GM23338 (cell line): Measurements from ENCODE around the gene MARCHF10. TPM values are rescaled to one million over a fixed set of nuclear protein-coding genes. Genes with fewer than 3 reads are reported as not detected.

Source experiments
- ATAC-seq: fragments of 200-7000 bp; cut with Tn5 transposase; 3 replicates; pipeline ENCODE4 v1.9.1; 2020
- DNase-seq: peaks from one replicate; pipeline ENCODE4 v3.0.0-alpha.2; 2015; ENCODE audit warnings: low spot score
- H2AFZ ChIP-seq: fragments of 200-600 bp; sonication (generic); 2 replicates; pipeline ENCODE4 v1.8.0; 2016; ENCODE audit warnings: antibody characterized with exemption, mild to moderate bottlenecking, moderate library complexity
- H3F3A ChIP-seq: fragments of 200-600 bp; sonication (generic); replicated peaks from 2 replicates; pipeline ENCODE4 v1.8.0; 2017; ENCODE audit warnings: antibody characterized with exemption, mixed run types, low read depth
- H3K27ac ChIP-seq: fragments of 200-600 bp; sonication (generic); 2 replicates; pipeline ENCODE4 v1.6.1; 2016; ENCODE audit warnings: low read depth
- H3K27me3 ChIP-seq: fragments of 200-600 bp; sonication (generic); 2 replicates; pipeline ENCODE4 v1.8.0; 2016; ENCODE audit warnings: mild to moderate bottlenecking, mixed run types, moderate library complexity; ENCODE audit not compliant: insufficient read depth
- H3K36me3 ChIP-seq: fragments of 200-600 bp; sonication (generic); 2 replicates; pipeline ENCODE4 v1.8.0; 2016; ENCODE audit warnings: mild to moderate bottlenecking; ENCODE audit not compliant: insufficient read depth
- H3K4me1 ChIP-seq: fragments of 200-600 bp; sonication (generic); 2 replicates; pipeline ENCODE4 v1.8.0; 2016; ENCODE audit warnings: mild to moderate bottlenecking, moderate library complexity; ENCODE audit not compliant: insufficient read depth
- H3K4me2 ChIP-seq: fragments of 200-600 bp; sonication (generic); 2 replicates; pipeline ENCODE4 v1.7.1; 2017; ENCODE audit warnings: mixed run types
- H3K4me3 ChIP-seq: fragments of 200-600 bp; sonication (generic); 2 replicates; pipeline ENCODE4 v1.6.1; 2016; ENCODE audit warnings: mixed run types
- H3K79me2 ChIP-seq: fragments of 200-600 bp; sonication (generic); replicated peaks from 2 replicates; pipeline ENCODE4 v1.8.0; 2017; ENCODE audit warnings: mild to moderate bottlenecking; ENCODE audit not compliant: insufficient read depth
- H3K9me2 ChIP-seq: fragments of 200-600 bp; sonication (generic); 2 replicates; pipeline ENCODE4 v1.8.0; 2017; ENCODE audit not compliant: insufficient read depth
- H4K20me1 ChIP-seq: fragments of 200-600 bp; sonication (generic); replicated peaks from 2 replicates; pipeline ENCODE4 v1.8.0; 2017; ENCODE audit warnings: mild to moderate bottlenecking; ENCODE audit not compliant: insufficient read depth
- H3K27ac Mint-ChIP-seq: 2 replicates; pipeline ENCODE4 v1.8.0; 2020; ENCODE audit warnings: inconsistent platforms, mild to moderate bottlenecking, moderate library complexity, mixed read lengths
- H3K27me3 Mint-ChIP-seq: 3 replicates; pipeline ENCODE4 v1.8.0; 2022; ENCODE audit warnings: low read depth, mild to moderate bottlenecking, moderate library complexity, mixed read lengths, inconsistent platforms; ENCODE audit not compliant: insufficient read depth, poor library complexity
- H3K36me3 Mint-ChIP-seq: 3 replicates; pipeline ENCODE4 v1.8.0; 2021; ENCODE audit warnings: low read depth, mild to moderate bottlenecking, inconsistent platforms, moderate library complexity, mixed read lengths
- H3K4me1 Mint-ChIP-seq: 3 replicates; pipeline ENCODE4 v1.8.0; 2020; ENCODE audit warnings: mild to moderate bottlenecking, inconsistent platforms, mixed read lengths
- H3K4me3 Mint-ChIP-seq: 3 replicates; pipeline ENCODE4 v1.8.0; 2021; ENCODE audit warnings: moderate library complexity, mild to moderate bottlenecking, inconsistent platforms, mixed read lengths
- H3K9me3 Mint-ChIP-seq: 3 replicates; pipeline ENCODE4 v1.8.0; 2020; ENCODE audit warnings: moderate library complexity, mild to moderate bottlenecking, inconsistent platforms, mixed read lengths
- ETS1 ChIP-seq: IDR thresholded peaks from 2 replicates; pipeline ENCODE4 v1.6.1; 2016; ENCODE audit warnings: antibody characterized with exemption
- EZH2phosphoT487 ChIP-seq: fragments of 200-600 bp; sonication (generic); IDR thresholded peaks from one replicate; pipeline ENCODE4 v1.8.1; 2018; ENCODE audit warnings: antibody characterized with exemption; ENCODE audit not compliant: unreplicated experiment
- JUNB ChIP-seq: IDR thresholded peaks from one replicate; pipeline ENCODE4 v1.6.1; 2016; ENCODE audit warnings: antibody characterized with exemption; ENCODE audit not compliant: unreplicated experiment
- NANOG ChIP-seq: IDR thresholded peaks from 2 replicates; pipeline ENCODE4 v1.6.1; 2016; ENCODE audit warnings: antibody characterized with exemption, borderline replicate concordance
- REST ChIP-seq: IDR thresholded peaks from one replicate; pipeline ENCODE4 v1.6.1; 2018; ENCODE audit warnings: antibody characterized with exemption; ENCODE audit not compliant: unreplicated experiment
- STAT1 ChIP-seq: IDR thresholded peaks from one replicate; pipeline ENCODE4 v1.6.1; 2016; ENCODE audit warnings: antibody characterized with exemption; ENCODE audit not compliant: unreplicated experiment
- ZNF114 ChIP-seq: fragments of 250-450 bp; sonication (Bioruptor Pico); IDR thresholded peaks from 2 replicates; pipeline ENCODE4 v1.5.0; 2020; ENCODE audit warnings: mild to moderate bottlenecking, moderate library complexity
- ZNF331 ChIP-seq: fragments of 250-450 bp; sonication (Bioruptor Pico); IDR thresholded peaks from 2 replicates; pipeline ENCODE4 v1.5.0; 2020; ENCODE audit warnings: low read depth, mild to moderate bottlenecking, moderate library complexity
- polyA plus RNA-seq: library from polyadenylated mRNA; unstranded; fragments of >200 nt; fragmentation: Nextera tagmentation; extraction: Ambion mirVana; gene quantifications from 2 replicates; pipeline ENCODE4 v1.2.1, GENCODE V29; 2016
- total RNA-seq: library from RNA; depleted of rRNA; stranded (reverse); fragments of >200 nt; shearing (Covaris generic); gene quantifications from 2 replicates; pipeline ENCODE4 v1.2.3, GENCODE V29; 2014
- TF ChIP-seq, protein P1 (sequence below): fragments of 250-450 bp; sonication (Bioruptor Pico); IDR thresholded peaks from 2 replicates; pipeline ENCODE4 v1.5.0; 2020; ENCODE audit warnings: mild to moderate bottlenecking, moderate library complexity

Gene MARCHF10
- total and polyA plus RNA-seq, 2 experiments from 2014 or later = 0.50 TPM; not detected in 1

DNA sequence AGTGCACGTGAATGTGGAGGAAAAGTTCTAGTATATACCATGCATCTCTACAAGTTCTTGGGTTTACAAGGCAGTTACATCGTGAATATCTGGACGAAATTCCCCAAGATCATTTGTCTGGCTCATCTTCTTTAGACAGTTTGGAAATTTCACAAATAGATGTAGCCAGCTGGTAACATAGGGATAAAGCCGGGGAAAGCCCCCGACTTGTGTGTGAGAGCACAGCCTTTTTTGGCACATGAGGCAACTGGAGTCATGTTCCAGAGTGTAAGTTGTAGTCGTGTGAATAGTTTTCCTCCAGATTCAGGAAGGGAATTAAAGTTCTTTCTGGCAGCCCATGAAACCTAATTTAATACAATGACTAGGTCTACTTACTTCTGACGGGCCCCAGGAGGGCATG lies 62.3 kb downstream of the MARCHF10 start (continued):
- TF ChIP-seq ZNF331 (CRISPR knock-in tag) (no peak), ETS1 (no peak), STAT1 (no peak), JUNB (no peak), NANOG (no peak), ZNF114 (CRISPR knock-in tag) (no peak), REST (no peak)

GRCh38 chr17:62744259-62744658 lies 63.9 kb downstream of the MARCHF10 start:
- H3K27ac ChIP-seq = no peak overlapping the region
- H3K9me2 ChIP-seq = no peaks in the 10 kb centered on the region
- Mint-ChIP-seq H3K4me1 (peaks cover 16% of the 10 kb centered on the region; the same call in 2 of the 3 replicates), H3K36me3 (no peaks in the 10 kb centered on the region), H3K27ac (no peak overlapping the region), H3K27me3 (peaks cover 2% of the 10 kb centered on the region), H3K9me3 (no peaks in the 10 kb centered on the region), H3K4me3 (no peak overlapping the region)
- H3F3A ChIP-seq = no peaks in the 10 kb centered on the region
- no peaks in the 10 kb centered on the region for H4K20me1 ChIP-seq
- no peaks in the 10 kb centered on the region for H3K36me3 ChIP-seq
- no peak overlapping the region; the same call in 1 of the 2 replicates for H2AFZ ChIP-seq
- DNase-seq = no peak
- H3K4me2 ChIP-seq = no peak overlapping the region
- ATAC-seq = no peak
- H3K4me3 ChIP-seq = no peak overlapping the region
- no peaks in the 10 kb centered on the region for H3K27me3 ChIP-seq
- no peaks in the 10 kb centered on the region for H3K79me2 ChIP-seq
- H3K4me1 ChIP-seq = peaks cover 7% of the 10 kb centered on the region
- TF ChIP-seq, protein P1, sequence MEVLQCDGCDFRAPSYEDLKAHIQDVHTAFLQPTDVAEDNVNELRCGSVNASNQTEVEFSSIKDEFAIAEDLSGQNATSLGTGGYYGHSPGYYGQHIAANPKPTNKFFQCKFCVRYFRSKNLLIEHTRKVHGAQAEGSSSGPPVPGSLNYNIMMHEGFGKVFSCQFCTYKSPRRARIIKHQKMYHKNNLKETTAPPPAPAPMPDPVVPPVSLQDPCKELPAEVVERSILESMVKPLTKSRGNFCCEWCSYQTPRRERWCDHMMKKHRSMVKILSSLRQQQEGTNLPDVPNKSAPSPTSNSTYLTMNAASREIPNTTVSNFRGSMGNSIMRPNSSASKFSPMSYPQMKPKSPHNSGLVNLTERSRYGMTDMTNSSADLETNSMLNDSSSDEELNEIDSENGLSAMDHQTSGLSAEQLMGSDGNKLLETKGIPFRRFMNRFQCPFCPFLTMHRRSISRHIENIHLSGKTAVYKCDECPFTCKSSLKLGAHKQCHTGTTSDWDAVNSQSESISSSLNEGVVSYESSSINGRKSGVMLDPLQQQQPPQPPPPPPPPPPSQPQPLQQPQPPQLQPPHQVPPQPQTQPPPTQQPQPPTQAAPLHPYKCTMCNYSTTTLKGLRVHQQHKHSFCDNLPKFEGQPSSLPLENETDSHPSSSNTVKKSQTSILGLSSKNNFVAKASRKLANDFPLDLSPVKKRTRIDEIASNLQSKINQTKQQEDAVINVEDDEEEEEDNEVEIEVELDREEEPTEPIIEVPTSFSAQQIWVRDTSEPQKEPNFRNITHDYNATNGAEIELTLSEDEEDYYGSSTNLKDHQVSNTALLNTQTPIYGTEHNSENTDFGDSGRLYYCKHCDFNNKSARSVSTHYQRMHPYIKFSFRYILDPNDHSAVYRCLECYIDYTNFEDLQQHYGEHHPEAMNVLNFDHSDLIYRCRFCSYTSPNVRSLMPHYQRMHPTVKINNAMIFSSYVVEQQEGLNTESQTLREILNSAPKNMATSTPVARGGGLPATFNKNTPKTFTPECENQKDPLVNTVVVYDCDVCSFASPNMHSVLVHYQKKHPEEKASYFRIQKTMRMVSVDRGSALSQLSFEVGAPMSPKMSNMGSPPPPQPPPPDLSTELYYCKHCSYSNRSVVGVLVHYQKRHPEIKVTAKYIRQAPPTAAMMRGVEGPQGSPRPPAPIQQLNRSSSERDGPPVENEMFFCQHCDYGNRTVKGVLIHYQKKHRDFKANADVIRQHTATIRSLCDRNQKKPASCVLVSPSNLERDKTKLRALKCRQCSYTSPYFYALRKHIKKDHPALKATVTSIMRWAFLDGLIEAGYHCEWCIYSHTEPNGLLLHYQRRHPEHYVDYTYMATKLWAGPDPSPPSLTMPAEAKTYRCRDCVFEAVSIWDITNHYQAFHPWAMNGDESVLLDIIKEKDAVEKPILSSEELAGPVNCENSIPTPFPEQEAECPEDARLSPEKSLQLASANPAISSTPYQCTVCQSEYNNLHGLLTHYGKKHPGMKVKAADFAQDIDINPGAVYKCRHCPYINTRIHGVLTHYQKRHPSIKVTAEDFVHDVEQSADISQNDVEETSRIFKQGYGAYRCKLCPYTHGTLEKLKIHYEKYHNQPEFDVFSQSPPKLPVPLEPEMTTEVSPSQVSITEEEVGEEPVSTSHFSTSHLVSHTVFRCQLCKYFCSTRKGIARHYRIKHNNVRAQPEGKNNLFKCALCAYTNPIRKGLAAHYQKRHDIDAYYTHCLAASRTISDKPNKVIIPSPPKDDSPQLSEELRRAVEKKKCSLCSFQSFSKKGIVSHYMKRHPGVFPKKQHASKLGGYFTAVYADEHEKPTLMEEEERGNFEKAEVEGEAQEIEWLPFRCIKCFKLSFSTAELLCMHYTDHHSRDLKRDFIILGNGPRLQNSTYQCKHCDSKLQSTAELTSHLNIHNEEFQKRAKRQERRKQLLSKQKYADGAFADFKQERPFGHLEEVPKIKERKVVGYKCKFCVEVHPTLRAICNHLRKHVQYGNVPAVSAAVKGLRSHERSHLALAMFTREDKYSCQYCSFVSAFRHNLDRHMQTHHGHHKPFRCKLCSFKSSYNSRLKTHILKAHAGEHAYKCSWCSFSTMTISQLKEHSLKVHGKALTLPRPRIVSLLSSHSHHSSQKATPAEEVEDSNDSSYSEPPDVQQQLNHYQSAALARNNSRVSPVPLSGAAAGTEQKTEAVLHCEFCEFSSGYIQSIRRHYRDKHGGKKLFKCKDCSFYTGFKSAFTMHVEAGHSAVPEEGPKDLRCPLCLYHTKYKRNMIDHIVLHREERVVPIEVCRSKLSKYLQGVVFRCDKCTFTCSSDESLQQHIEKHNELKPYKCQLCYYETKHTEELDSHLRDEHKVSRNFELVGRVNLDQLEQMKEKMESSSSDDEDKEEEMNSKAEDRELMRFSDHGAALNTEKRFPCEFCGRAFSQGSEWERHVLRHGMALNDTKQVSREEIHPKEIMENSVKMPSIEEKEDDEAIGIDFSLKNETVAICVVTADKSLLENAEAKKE = no peak
- TF ChIP-seq JUNB (no peak), REST (no peak), EZH2phosphoT487 (no peak), ZNF114 (CRISPR knock-in tag) (no peak), STAT1 (no peak), ZNF331 (CRISPR knock-in tag) (no peak)
